GM19193 (cell line): ENCODE measurements around the gene ITGAL.

Experiments
- POLR2A ChIP-seq: IDR thresholded peaks from 4 replicates; pipeline ENCODE4 v1.6.1; 2011; ENCODE audit not compliant: insufficient read depth, insufficient read length; ENCODE audit errors: extremely low read depth

ITGAL gene

GRCh38 chr16:30482366-30482765 is 9.8 kb downstream of the ITGAL start:
- TF ChIP-seq POLR2A: no peak

- TF ChIP-seq POLR2A: no peak
Measured at GRCh38 chr16:30484887-30485286, 12.3 kb downstream of the ITGAL start.

DNA sequence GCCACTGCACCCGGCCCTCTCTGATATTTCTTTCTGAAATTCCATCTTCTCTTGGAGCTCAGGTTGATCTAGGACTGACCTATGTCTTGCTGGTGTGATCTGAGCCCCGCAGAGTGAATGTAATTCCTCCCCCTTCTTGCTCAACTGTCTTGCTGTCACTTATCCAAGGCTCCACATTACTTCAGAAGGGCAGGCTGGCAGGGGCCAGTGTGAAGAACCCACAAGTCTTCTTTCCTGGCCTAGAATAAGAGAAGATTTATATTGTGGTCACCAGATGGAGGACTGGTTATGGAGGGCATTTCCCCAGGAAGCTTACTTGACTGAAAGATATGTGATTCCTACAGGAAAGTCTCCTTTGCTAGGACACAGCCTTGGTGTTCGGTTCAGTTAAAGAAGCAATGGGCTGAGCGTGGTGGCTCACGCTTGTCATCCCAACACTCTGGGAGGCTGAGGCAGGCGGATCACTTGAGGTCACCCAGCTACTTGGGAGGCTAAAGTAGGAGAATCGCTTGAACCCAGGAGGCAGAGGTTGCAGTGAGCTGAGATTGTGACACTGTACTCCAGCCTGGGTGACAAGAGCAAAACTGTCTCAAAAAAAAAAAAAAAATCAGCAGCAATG is 13.4 kb downstream of the ITGAL start:
- TF ChIP-seq POLR2A: no peak

GRCh38 chr16:30488764-30489605 is 16.4 kb downstream of the ITGAL start:
- no peak for TF ChIP-seq POLR2A

GRCh38 chr16:30490210-30490609 is 17.7 kb downstream of the ITGAL start:
- TF ChIP-seq POLR2A: no peak

DNA sequence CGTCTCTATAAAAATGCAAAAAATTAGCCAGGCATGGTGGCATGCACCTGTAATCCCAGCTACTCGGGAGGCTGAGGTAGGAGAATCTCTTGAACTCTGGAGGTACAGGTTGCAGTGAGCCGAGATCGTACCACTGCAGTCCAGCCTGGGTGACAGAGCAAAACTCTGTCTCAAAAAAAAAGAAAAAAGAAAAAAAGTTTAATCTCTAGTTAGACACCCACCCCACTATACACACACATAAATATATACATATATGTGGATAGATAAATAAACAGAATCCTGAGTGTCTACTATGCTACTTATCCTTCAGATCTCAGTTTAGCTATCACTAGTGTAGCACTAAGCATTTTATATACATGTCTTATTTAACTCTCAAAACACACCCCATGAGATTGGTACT is 18.7 kb downstream of the ITGAL start:
- no peak for TF ChIP-seq POLR2A

GRCh38 chr16:30491744-30492308 is 19.3 kb downstream of the ITGAL start:
- no peak for TF ChIP-seq POLR2A

DNA sequence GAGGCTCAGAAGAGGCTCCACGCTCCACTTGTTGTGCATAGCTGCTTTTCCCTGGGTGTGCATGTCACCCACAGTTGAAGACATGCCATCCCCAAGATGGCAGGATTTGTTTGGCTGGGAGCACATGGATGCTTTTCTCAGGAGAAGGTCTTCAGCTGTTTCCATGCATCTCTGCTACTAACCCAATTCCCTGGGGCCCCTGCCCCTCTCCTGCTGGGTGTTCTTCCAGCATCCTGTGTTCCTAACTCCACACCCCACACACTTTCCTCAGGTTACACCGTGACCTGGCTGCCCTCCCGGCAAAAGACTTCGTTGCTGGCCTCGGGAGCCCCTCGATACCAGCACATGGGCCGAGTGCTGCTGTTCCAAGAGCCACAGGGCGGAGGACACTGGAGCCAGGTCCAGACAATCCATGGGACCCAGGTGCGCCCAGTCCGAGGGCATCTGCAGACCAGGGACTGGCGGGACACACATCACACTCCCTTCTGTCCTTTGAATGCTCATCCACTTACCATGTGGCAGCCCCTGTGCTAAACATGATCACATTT is 21.5 kb downstream of the ITGAL start:
- no peak for TF ChIP-seq POLR2A

DNA sequence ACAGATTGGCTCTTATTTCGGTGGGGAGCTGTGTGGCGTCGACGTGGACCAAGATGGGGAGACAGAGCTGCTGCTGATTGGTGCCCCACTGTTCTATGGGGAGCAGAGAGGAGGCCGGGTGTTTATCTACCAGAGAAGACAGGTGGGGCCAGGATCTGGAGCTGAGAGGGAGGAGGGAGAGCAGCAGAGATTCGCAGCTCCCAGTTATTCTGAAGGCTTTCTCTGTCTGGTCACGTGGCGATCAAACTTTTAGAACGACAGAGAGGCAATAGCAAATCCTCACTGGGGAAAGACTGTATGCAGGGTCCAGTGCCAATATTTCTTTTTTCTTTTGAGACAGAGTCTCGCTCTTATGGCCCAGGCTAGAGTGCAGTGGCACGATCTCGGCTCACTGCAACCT is 22.2 kb downstream of the ITGAL start:
- TF ChIP-seq POLR2A: no peak

GRCh38 chr16:30499284-30499683 is 26.7 kb downstream of the ITGAL start:
- no peak for TF ChIP-seq POLR2A

DNA sequence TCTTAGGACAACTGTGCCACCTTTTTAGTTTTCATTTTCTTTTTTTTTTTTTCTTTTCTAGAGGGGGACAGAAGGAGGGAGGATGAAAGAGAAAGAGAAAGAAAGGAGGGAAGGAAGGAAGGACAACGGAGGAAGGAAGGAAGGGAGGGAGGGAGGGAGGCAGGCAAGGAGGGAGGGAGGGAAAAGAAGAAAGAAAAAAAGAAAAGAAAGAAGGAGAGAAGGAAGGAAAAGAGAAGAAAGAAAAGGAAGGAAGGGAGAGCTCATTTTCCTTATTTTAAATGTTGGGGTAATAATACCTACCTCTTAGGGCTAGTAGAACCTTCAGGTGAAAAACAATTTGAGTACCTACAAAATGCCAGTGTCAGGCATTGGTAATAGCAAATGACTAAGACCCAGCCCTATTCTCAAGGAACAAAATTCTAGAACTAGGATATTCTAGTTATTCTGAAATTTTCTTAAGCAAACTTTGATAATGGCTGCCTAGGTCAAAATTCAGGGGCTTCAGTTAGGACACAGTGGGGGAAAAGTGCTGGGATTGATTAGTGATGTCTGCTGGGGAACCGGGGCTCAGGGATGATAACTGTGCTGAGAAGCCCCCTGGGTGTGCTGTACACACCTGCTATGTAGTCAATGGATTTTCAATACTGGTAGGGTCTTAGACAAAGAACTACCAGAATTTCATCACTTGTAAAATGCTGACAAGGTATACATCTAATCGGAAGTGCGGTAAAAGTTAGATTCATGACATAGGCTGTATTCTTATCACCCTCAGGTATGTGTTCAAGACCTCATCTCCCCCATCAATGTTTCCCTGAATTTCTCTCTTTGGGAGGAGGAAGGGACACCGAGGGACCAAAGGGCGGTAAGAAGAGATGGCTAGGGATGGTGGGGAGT is 31.1 kb downstream of the ITGAL start:
- TF ChIP-seq POLR2A: no peak

DNA sequence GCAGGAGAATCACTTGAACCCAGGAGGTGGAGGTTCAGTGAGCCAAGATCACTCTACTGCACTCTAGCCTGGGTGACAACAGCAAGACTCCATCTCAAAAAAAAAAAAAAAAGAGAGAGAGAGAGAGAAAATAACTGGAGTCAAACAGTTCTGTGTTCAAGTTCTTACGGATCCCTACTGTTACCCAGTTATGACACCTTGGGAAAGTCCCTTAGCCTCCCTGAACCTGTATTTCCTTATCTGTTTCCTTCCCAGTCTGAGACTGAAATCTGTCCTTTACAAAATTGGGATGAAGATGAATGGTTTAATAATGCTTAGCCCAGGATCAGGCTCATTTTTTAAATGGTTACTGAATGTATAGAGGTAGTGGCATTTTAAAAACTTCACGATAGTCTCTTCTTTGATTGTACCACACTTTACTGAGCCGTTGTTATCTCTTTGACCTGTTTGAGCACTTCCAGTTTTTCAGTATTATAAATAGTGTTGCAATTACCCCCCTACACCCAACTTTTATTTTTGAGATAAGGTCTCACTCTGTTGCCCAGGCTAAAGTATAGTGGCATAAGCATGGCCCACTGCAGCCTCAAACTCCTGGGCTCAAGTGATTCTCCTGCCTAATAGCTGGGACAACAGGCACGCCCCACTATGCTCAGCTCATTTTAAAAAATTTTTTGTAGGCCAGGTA is 36.7 kb downstream of the ITGAL start:
- TF ChIP-seq POLR2A: no peak

- TF ChIP-seq POLR2A: no peak
Measured at GRCh38 chr16:30510376-30510938, 37.9 kb downstream of the ITGAL start.

GRCh38 chr16:30511509-30511908 is 39.0 kb downstream of the ITGAL start:
- no peak for TF ChIP-seq POLR2A
